A673 (cell line): Measurements from ENCODE around the gene MT1G.

Experiments used
- EZH2 ChIP-seq: fragments of 200-600 bp; sonication (generic); IDR thresholded peaks from 2 replicates; pipeline ENCODE4 v1.6.1; 2017; ENCODE audit warnings: borderline replicate concordance, low read depth, mild to moderate bottlenecking, mixed read lengths, antibody characterized with exemption, low read length; ENCODE audit not compliant: poor library complexity, severe bottlenecking
- TF ChIP-seq, protein P1 (sequence below): fragments of 300-800, 200-600 bp; sonication (generic); conservative IDR thresholded peaks from 2 replicates; pipeline ENCODE4 v1.5.1; 2017; ENCODE audit warnings: low read depth, mild to moderate bottlenecking, antibody characterized with exemption, low read length, moderate library complexity, mixed read lengths

GRCh38 chr16:56688762-56689161 lies 20.9 kb upstream of the MT1G start:
- TF ChIP-seq, protein P1, sequence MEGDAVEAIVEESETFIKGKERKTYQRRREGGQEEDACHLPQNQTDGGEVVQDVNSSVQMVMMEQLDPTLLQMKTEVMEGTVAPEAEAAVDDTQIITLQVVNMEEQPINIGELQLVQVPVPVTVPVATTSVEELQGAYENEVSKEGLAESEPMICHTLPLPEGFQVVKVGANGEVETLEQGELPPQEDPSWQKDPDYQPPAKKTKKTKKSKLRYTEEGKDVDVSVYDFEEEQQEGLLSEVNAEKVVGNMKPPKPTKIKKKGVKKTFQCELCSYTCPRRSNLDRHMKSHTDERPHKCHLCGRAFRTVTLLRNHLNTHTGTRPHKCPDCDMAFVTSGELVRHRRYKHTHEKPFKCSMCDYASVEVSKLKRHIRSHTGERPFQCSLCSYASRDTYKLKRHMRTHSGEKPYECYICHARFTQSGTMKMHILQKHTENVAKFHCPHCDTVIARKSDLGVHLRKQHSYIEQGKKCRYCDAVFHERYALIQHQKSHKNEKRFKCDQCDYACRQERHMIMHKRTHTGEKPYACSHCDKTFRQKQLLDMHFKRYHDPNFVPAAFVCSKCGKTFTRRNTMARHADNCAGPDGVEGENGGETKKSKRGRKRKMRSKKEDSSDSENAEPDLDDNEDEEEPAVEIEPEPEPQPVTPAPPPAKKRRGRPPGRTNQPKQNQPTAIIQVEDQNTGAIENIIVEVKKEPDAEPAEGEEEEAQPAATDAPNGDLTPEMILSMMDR = no peak
- no peak for TF ChIP-seq EZH2
